Measurements from ENCODE around the gene PDE6A.
A peak's percentile ranks its signal among the peaks of the same experiment; 100 is the strongest.

PDE6A gene

GRCh38 chr5:149944666-149945065, at the start of gene PDE6A:
Gene PDE6A, minus strand, starts transcription at chr5:149944793. Its CDS starts 120 bp downstream, at chr5:149944673.
- no peak for DNase-seq

- DNase-seq = no peak
Observed at GRCh38 chr5:149993471-149993870, 48.9 kb upstream of the PDE6A start.

GRCh38 chr5:149990518-149991376, 46.2 kb upstream of the PDE6A start:
- peak; percentile 89 for DNase-seq

- DNase-seq = no peak
Observed at GRCh38 chr5:149988126-149988525, 43.5 kb upstream of the PDE6A start.

GRCh38 chr5:149982505-149982904, 37.9 kb upstream of the PDE6A start:
- no peak for DNase-seq

- DNase-seq = no peak
Observed at GRCh38 chr5:149981206-149981605, 36.6 kb upstream of the PDE6A start.

- no peak for DNase-seq
Observed at GRCh38 chr5:149979896-149980295, 35.3 kb upstream of the PDE6A start.

GRCh38 chr5:149975409-149975808, 30.8 kb upstream of the PDE6A start:
- DNase-seq = no peak

- no peak for DNase-seq
Observed at GRCh38 chr5:149969181-149969930, 24.8 kb upstream of the PDE6A start.

GRCh38 chr5:149966946-149967345, 22.4 kb upstream of the PDE6A start:
- DNase-seq = no peak

GRCh38 chr5:149963729-149964128, 19.1 kb upstream of the PDE6A start:
- no peak for DNase-seq

- no peak for DNase-seq
Observed at GRCh38 chr5:149962601-149963300, 18.2 kb upstream of the PDE6A start.

- peak; percentile 72 for DNase-seq
Observed at GRCh38 chr5:149961957-149962409, 17.4 kb upstream of the PDE6A start.

- DNase-seq = no peak
Observed at GRCh38 chr5:149961186-149961685, 16.6 kb upstream of the PDE6A start.

GRCh38 chr5:149960272-149961185, 15.9 kb upstream of the PDE6A start, which contains the start of gene SLC26A2:
Gene SLC26A2, plus strand, starts transcription at chr5:149960758. Its CDS starts 16,895 bp downstream, at chr5:149977653.
- peak; percentile 98 for DNase-seq

GRCh38 chr5:149959406-149960236, 15.0 kb upstream of the PDE6A start:
- peak; percentile 97 for DNase-seq

- DNase-seq = no peak
Observed at GRCh38 chr5:149957855-149958254, 13.3 kb upstream of the PDE6A start.

GRCh38 chr5:149956685-149957084, 12.1 kb upstream of the PDE6A start:
- DNase-seq = no peak

GRCh38 chr5:149954798-149955197, 10.2 kb upstream of the PDE6A start:
- DNase-seq = no peak

- DNase-seq = peak; percentile 67
Observed at GRCh38 chr5:149953436-149954121, 9.0 kb upstream of the PDE6A start.
